HepG2 (cell line): ENCODE data around the gene TNPO3. TPM values are rescaled to one million over a fixed set of nuclear protein-coding genes. Genes with fewer than 3 reads are reported as not detected.

Source experiments
- ATAC-seq: fragments of 200-7000 bp; cut with Tn5 transposase; 3 replicates; pipeline ENCODE4 v1.9.1; 2020; ENCODE audit warnings: mild to moderate bottlenecking, moderate library complexity
- BruUV-seq: library from RNA; stranded (reverse); fragments of 400-500 nt; replicated peaks from 2 replicates; lab custom pipeline; 2021; lab: Mats Ljungman, UMichigan
- CTCF ChIA-PET: fragments of 300-600 bp; formaldehyde crosslinking; extraction: SDS; loops from one replicate; lab custom pipeline; 2021; ENCODE audit warnings: low total read pairs, inconsistent platforms, low intra/inter-chr PET ratio; lab: Yijun Ruan, JAX
- POLR2A ChIA-PET: fragments of 350-600 bp; sonication (Branson Sonifier 250); formaldehyde crosslinking; loops from one replicate; lab custom pipeline; 2020; ENCODE audit warnings: antibody characterized with exemption, inconsistent platforms; lab: Yijun Ruan, JAX
- DNase-seq: peaks from one replicate; pipeline ENCODE4 v3.0.0-alpha.2; 2015; ENCODE audit warnings: low spot score
- FAIRE-seq: peaks from 3 replicates; lab custom pipeline; 2011; peaks lifted over from hg19 to GRCh38; lab: Jason Lieb, UNC
- H2AFZ ChIP-seq: one replicate; pipeline ENCODE4 v1.6.1; 2011; ENCODE audit warnings: low read length, inconsistent platforms
- H3K27ac ChIP-seq: fragments of 300-600 bp; 3 replicates; pipeline ENCODE4 v1.8.0; 2011; ENCODE audit warnings: mixed run types, mild to moderate bottlenecking, mixed read lengths, low read length, inconsistent platforms; ENCODE audit not compliant: insufficient read depth; ENCODE audit errors: extremely low read length
- H3K27me3 ChIP-seq, 2 experiments: fragments of 200-600 bp in 1 of 2; 2 replicates in 1 of 2; 3 replicates in 1 of 2; pipeline versions ENCODE4 v1.6.0 to v1.8.0; 2011; ENCODE audit warnings: low read length in 2 of 2, mild to moderate bottlenecking in 2 of 2, moderate library complexity in 2 of 2, inconsistent platforms in 1 of 2; ENCODE audit not compliant: insufficient read depth in 2 of 2, control insufficient read depth in 1 of 2
- H3K36me3 ChIP-seq, 2 experiments: fragments of 200-600 bp in 1 of 2; replicated peaks in 1 of 2; 2 replicates in 1 of 2; 3 replicates in 1 of 2; pipeline versions ENCODE4 v1.5.1 to v1.8.0; 2011; ENCODE audit warnings: low read length in 2 of 2, inconsistent platforms in 1 of 2; ENCODE audit not compliant: insufficient read depth in 2 of 2, control insufficient read depth in 1 of 2
- H3K4me1 ChIP-seq: 2 replicates; pipeline ENCODE4 v1.5.1; 2012; ENCODE audit warnings: low read length, inconsistent platforms; ENCODE audit not compliant: insufficient read depth
- H3K4me2 ChIP-seq: 2 replicates; pipeline ENCODE4 v1.6.0; 2011; ENCODE audit warnings: low read depth, low read length, inconsistent platforms
- H3K4me3 ChIP-seq, 3 experiments: fragments of 200-600 bp in 1 of 3; sonication (generic), shearing (Covaris generic) in 1 of 3; replicated peaks in 1 of 3; 2 replicates each; pipeline ENCODE4 v1.5.1; 2011 to 2016; ENCODE audit warnings: low read length in 3 of 3, inconsistent platforms in 2 of 3, low read depth in 2 of 3, mild to moderate bottlenecking in 2 of 3, control low read depth in 1 of 3, mixed read lengths in 1 of 3; ENCODE audit not compliant: insufficient read depth in 1 of 3
- H3K79me2 ChIP-seq: one replicate; pipeline ENCODE4 v1.6.1; 2011; ENCODE audit warnings: low read length, inconsistent platforms; ENCODE audit not compliant: insufficient read depth
- H3K9ac ChIP-seq: 2 replicates; pipeline ENCODE4 v1.6.0; 2011; ENCODE audit warnings: mild to moderate bottlenecking, low read depth, low read length, inconsistent platforms; ENCODE audit not compliant: insufficient read depth
- H3K9me3 ChIP-seq: 2 replicates; pipeline ENCODE4 v1.5.1; 2012; ENCODE audit warnings: mild to moderate bottlenecking, low read length
- H4K20me1 ChIP-seq: 2 replicates; pipeline ENCODE4 v1.6.0; 2011; ENCODE audit warnings: inconsistent platforms, mild to moderate bottlenecking, low read length, moderate library complexity; ENCODE audit not compliant: insufficient read depth
- MAZ ChIP-seq, 2 experiments: sonication (generic) in 1 of 2; formaldehyde crosslinking in 1 of 2; IDR thresholded peaks; 2 replicates each; pipeline versions ENCODE4 v1.5.0 to v1.6.1; 2012 to 2020; ENCODE audit warnings: low read depth in 2 of 2, mild to moderate bottlenecking in 2 of 2, borderline replicate concordance in 1 of 2, improper control_type of control experiment in 1 of 2, low read length in 1 of 2, missing genetic modification reagents in 1 of 2, moderate library complexity in 1 of 2
- TEF ChIP-seq: sonication (generic); formaldehyde crosslinking; IDR thresholded peaks from 2 replicates; pipeline ENCODE4 v1.5.0; 2020; ENCODE audit warnings: missing genetic modification reagents
- ZBTB40 ChIP-seq, 2 experiments: fragments of 450-650 bp in 1 of 2; sonication (generic) in 1 of 2; formaldehyde crosslinking in 1 of 2; IDR thresholded peaks; 2 replicates each; pipeline versions ENCODE4 v1.6.1 to v1.8.0; 2016 to 2022; ENCODE audit warnings: antibody characterized with exemption in 1 of 2, mild to moderate bottlenecking in 1 of 2, missing genetic modification reagents in 1 of 2
- ZNF234 ChIP-seq: sonication (generic); formaldehyde crosslinking; conservative IDR thresholded peaks from 2 replicates; pipeline ENCODE4 v1.5.1; 2020; ENCODE audit warnings: mild to moderate bottlenecking, missing genetic modification reagents
- WGBS: methylation state at CpG from one replicate; pipeline ENCODE4 v1.1.6; 2017; ENCODE audit warnings: low lambda C conversion rate; 5-methylcytosine and 5-hydroxymethylcytosine counted together
- in situ Hi-C: cut with HindIII; loops from 2 replicates; pipeline ENCODE4 v1.10.0; 2017; ENCODE audit warnings: low pct_unique_long_range_greater_than_20kb; ENCODE audit not compliant: extremely low pct_ligation_motif_present
- intact Hi-C: fragments of 100-400 bp; cut with micrococcal nuclease; formaldehyde crosslinking; loops from one replicate; pipeline ENCODE4 v1.10.0; 2022; ENCODE audit not compliant: unreplicated experiment
- polyA plus RNA-seq, 8 experiments: library from polyadenylated mRNA; depleted of rRNA in 3 of 8; stranded (reverse) in 7 of 8; unstranded in 1 of 8; fragments of >200 nt; fragmentation: Illumina TruSeq in 4 of 8; extraction: Trizol in 4 of 8; gene quantifications; 2 replicates each; pipeline versions ENCODE4 v1.2.1 to v1.2.3, GENCODE V29; 2011 to 2016; ENCODE audit warnings: low read depth in 4 of 8, missing spikeins in 1 of 8, mixed read lengths in 1 of 8; ENCODE audit not compliant: insufficient read depth in 1 of 8
- total RNA-seq, 5 experiments: library from RNA; depleted of rRNA; stranded (reverse); fragments of >200 nt; fragmentation: Illumina TruSeq; extraction: Trizol; gene quantifications; 2 replicates each; pipeline ENCODE4 v1.2.3, GENCODE V29; 2016; ENCODE audit warnings: low read depth in 1 of 5

Gene TNPO3
- total and polyA plus RNA-seq, 2 of the 13 experiments (the other 11 are each of a cell fraction or from before 2014, with no cell fraction given), result 23.8 to 44.6 TPM

DNA sequence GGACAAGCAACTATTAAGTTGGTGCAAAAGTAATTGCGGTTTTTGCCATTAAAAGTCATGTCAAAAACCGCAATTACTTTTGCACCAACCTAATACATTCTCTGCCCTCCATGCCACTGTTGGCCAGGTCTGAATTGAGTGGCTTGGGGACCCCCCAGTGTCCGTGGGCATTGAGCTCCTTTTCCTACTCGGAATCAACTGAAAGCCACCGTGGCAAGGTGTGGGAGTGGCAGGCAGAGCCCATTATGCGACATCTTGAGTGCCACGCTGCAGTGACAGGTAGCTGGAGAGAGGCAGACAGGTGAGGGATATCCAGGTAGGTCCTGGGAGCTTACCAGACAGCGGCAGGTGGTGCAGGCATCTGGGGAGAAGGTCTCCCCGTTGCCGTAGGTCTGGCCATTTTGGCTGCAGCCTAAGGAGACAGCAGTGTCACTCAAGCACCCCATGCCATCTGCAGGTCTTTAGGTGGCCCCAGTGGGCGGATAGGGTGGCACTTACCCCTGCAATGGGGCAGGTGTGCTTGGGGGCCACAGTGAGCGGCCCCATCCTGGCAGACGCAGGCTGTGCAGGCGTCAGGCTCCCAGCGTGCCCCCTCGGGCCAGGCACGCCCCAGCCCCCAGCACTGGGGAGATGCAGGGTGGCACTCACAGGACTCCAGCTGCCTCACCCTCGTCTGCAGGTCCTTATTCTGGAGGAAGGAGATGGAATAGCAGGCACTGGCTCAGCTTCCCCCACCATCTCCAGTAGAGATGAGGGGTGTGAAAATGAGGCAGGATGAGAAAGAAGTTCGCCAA is 147.9 kb downstream of the TNPO3 start:
- in situ Hi-C loops (loop anchor here (5.0 kb wide), 2 partner anchors 40 to 185 kb away; no protein-coding TSS in a partner anchor), intact Hi-C loops (no loop called here)
- Histone ChIP-seq H3K27me3 (peaks cover 0 to 41% of the 10 kb centered on the region in 2 experiments; a peak in 3 of 5 replicates), H3K4me2 (no peak overlapping the region), H3K4me1 (peaks cover 26% of the 10 kb centered on the region), H3K27ac (no peak overlapping the region), H2AFZ (no peak overlapping the region), H3K79me2 (no peaks in the 10 kb centered on the region), H3K9me3 (no peaks in the 10 kb centered on the region), H4K20me1 (no peaks in the 10 kb centered on the region), H3K4me3 (no peak overlapping the region), H3K9ac (no peak overlapping the region), H3K36me3 (no peaks in the 10 kb centered on the region)
- ChIA-PET CTCF (interaction anchor here (1.2 kb wide), 1 partner anchor 184 kb away, joined by 5 read pairs; no protein-coding TSS in a partner anchor), POLR2A (no interaction called here)
- ATAC-seq (no peak), DNase-seq (no peak), FAIRE-seq (no peak)
- no peak for TF ChIP-seq ZNF234 (CRISPR knock-in tag)
- TF ChIP-seq ZBTB40 (IDR thresholded peaks at IDR 0.05), result peak; percentile 96
- no peak for TF ChIP-seq ZBTB40 (CRISPR knock-in tag; IDR thresholded peaks at IDR 0.05)
- no peak for TF ChIP-seq TEF (CRISPR knock-in tag)
- TF ChIP-seq MAZ (IDR thresholded peaks at IDR 0.05; ENCODE audit: borderline replicate concordance, low read depth, low read length), result no peak
- no peak for TF ChIP-seq MAZ (CRISPR knock-in tag; IDR thresholded peaks at IDR 0.05; ENCODE audit: low read depth)
- WGBS, result 21% methylated on average over 4 of the region's 19 CpGs
- no TSS peak for BruUV-seq
